Hepatocyte (in vitro differentiated cells): Measurements from ENCODE around the gene RAD51AP1. TPM values are rescaled to one million over a fixed set of nuclear protein-coding genes. Genes with fewer than 3 reads are reported as not detected.

ENCODE experiments used
- DNase-seq: peaks from one replicate; pipeline ENCODE4 v3.0.0-alpha.2; 2016; ENCODE audit warnings: low spot score
- H2AFZ ChIP-seq: fragments of 200-600 bp; sonication (generic); 2 replicates; pipeline ENCODE4 v1.6.0; 2016; ENCODE audit warnings: antibody characterized with exemption, mild to moderate bottlenecking
- H3K27ac ChIP-seq: fragments of 200-600 bp; sonication (generic); 2 replicates; pipeline ENCODE4 v1.5.1; 2016; ENCODE audit warnings: mild to moderate bottlenecking
- H3K27me3 ChIP-seq: fragments of 200-600 bp; sonication (generic); 2 replicates; pipeline ENCODE4 v1.6.1; 2016
- H3K36me3 ChIP-seq: fragments of 200-600 bp; sonication (generic); replicated peaks from 2 replicates; pipeline ENCODE4 v1.5.1; 2016; ENCODE audit warnings: low read depth; ENCODE audit not compliant: insufficient read depth
- H3K4me1 ChIP-seq: fragments of 200-600 bp; sonication (generic); 2 replicates; pipeline ENCODE4 v1.5.1; 2016; ENCODE audit warnings: mild to moderate bottlenecking, moderate library complexity; ENCODE audit not compliant: insufficient read depth
- H3K4me2 ChIP-seq: fragments of 200-600 bp; sonication (generic); 2 replicates; pipeline ENCODE4 v1.6.0; 2016
- H3K4me3 ChIP-seq: fragments of 200-600 bp; sonication (generic); 2 replicates; pipeline ENCODE4 v1.5.1; 2016; ENCODE audit warnings: mild to moderate bottlenecking
- H3K79me2 ChIP-seq: fragments of 200-600 bp; sonication (generic); 2 replicates; pipeline ENCODE4 v1.6.0; 2017; ENCODE audit warnings: mild to moderate bottlenecking
- H3K9me2 ChIP-seq: fragments of 200-600 bp; sonication (generic); replicated peaks from 2 replicates; pipeline ENCODE4 v1.6.0; 2017; ENCODE audit warnings: mild to moderate bottlenecking; ENCODE audit not compliant: insufficient read depth
- H3K9me3 ChIP-seq: fragments of 200-600 bp; sonication (generic); 2 replicates; pipeline ENCODE4 v1.5.1; 2016; ENCODE audit warnings: low read depth, mild to moderate bottlenecking
- H4K20me1 ChIP-seq: fragments of 200-600 bp; sonication (generic); 2 replicates; pipeline ENCODE4 v1.6.0; 2016; ENCODE audit warnings: mild to moderate bottlenecking; ENCODE audit not compliant: insufficient read depth, poor library complexity, severe bottlenecking
- CTCF ChIP-seq: fragments of 200-600 bp; sonication (generic); IDR thresholded peaks from 2 replicates; pipeline ENCODE4 v1.5.1; 2016; ENCODE audit warnings: antibody characterized with exemption, mild to moderate bottlenecking; ENCODE audit not compliant: poor library complexity
- EZH2 ChIP-seq: fragments of 200-600 bp; sonication (generic); IDR thresholded peaks from 2 replicates; pipeline ENCODE4 v1.6.1; 2016; ENCODE audit warnings: antibody characterized with exemption, mild to moderate bottlenecking, borderline replicate concordance
- EZH2phosphoT487 ChIP-seq: fragments of 200-600 bp; sonication (generic); IDR thresholded peaks from one replicate; pipeline ENCODE4 v1.6.1; 2018; ENCODE audit warnings: antibody characterized with exemption, mild to moderate bottlenecking, low read depth, moderate library complexity; ENCODE audit not compliant: unreplicated experiment, severe bottlenecking
- WGBS: methylation state at CpG from one replicate; pipeline ENCODE4 v1.1.6; 2016; ENCODE audit warnings: low lambda C conversion rate; ENCODE audit errors: missing lambda C conversion rate; 5-methylcytosine and 5-hydroxymethylcytosine counted together
- polyA plus RNA-seq: library from polyadenylated mRNA; unstranded; fragments of >200 nt; fragmentation: Nextera tagmentation; extraction: Ambion mirVana; gene quantifications from 2 replicates; pipeline ENCODE4 v1.2.1, GENCODE V29; 2016
- total RNA-seq: library from RNA; depleted of rRNA; stranded (reverse); fragments of >200 nt; gene quantifications from 2 replicates; pipeline ENCODE4 v1.2.3, GENCODE V29; 2014

RAD51AP1 gene
- total and polyA plus RNA-seq, 2 experiments from 2014 or later = 4.6 to 11.5 TPM

- Histone ChIP-seq H3K27ac (no peak overlapping the region), H2AFZ (no peak overlapping the region), H3K9me2 (no peaks in the 10 kb centered on the region), H3K36me3 (no peaks in the 10 kb centered on the region), H3K9me3 (no peaks in the 10 kb centered on the region), H3K4me2 (no peak overlapping the region), H3K27me3 (no peaks in the 10 kb centered on the region), H3K4me1 (no peaks in the 10 kb centered on the region), H3K79me2 (peaks cover 29% of the 10 kb centered on the region), H4K20me1 (no peaks in the 10 kb centered on the region), H3K4me3 (no peak overlapping the region)
- WGBS = 99% methylated on average over 4 of the region's 4 CpGs
- TF ChIP-seq CTCF = no peak
- no peak for TF ChIP-seq EZH2
- no peak for TF ChIP-seq EZH2phosphoT487
- no peak for DNase-seq
Measured at GRCh38 chr12:4535092-4535491, 3.6 kb upstream of the RAD51AP1 start.

- no peak overlapping the region for H3K4me3 ChIP-seq
- no peaks in the 10 kb centered on the region for H3K9me3 ChIP-seq
- 73% methylated on average over 2 of the region's 2 CpGs for WGBS
- H3K79me2 ChIP-seq = peaks cover 35% of the 10 kb centered on the region
- H3K4me2 ChIP-seq = no peak overlapping the region
- no peak for TF ChIP-seq EZH2phosphoT487
- TF ChIP-seq CTCF = no peak
- no peak for TF ChIP-seq EZH2
- no peaks in the 10 kb centered on the region for H3K27me3 ChIP-seq
- no peaks in the 10 kb centered on the region for H4K20me1 ChIP-seq
- H3K36me3 ChIP-seq = no peaks in the 10 kb centered on the region
- DNase-seq = no peak
- H3K27ac ChIP-seq = no peak overlapping the region
- H3K4me1 ChIP-seq = no peaks in the 10 kb centered on the region
- no peaks in the 10 kb centered on the region for H3K9me2 ChIP-seq
- no peak overlapping the region for H2AFZ ChIP-seq
Measured at GRCh38 chr12:4535871-4536270, 2.8 kb upstream of the RAD51AP1 start.

- no peak for DNase-seq
- H2AFZ ChIP-seq = peak overlapping the region; percentile 95
- no peaks in the 10 kb centered on the region for H3K9me2 ChIP-seq
- H3K36me3 ChIP-seq = no peaks in the 10 kb centered on the region
- TF ChIP-seq CTCF (no peak), EZH2phosphoT487 (no peak), EZH2 (no peak)
- H3K4me2 ChIP-seq = peak overlapping the region; percentile 89
- no peaks in the 10 kb centered on the region for H4K20me1 ChIP-seq
- 20% methylated on average over 16 of the region's 16 CpGs for WGBS
- H3K27me3 ChIP-seq = no peaks in the 10 kb centered on the region
- no peaks in the 10 kb centered on the region for H3K9me3 ChIP-seq
- no peak overlapping the region for H3K27ac ChIP-seq
- H3K4me1 ChIP-seq = no peaks in the 10 kb centered on the region
- peaks cover 46% of the 10 kb centered on the region for H3K79me2 ChIP-seq
- H3K4me3 ChIP-seq = peak overlapping the region; percentile 43
Measured at GRCh38 chr12:4539167-4539870, 629 bp downstream of the RAD51AP1 start.
